Sigmoid colon (tissue), 7 donors: ENCODE results near the gene AIMP2. TPM values are rescaled to one million over a fixed set of nuclear protein-coding genes. Genes with fewer than 3 reads are reported as not detected.

Experiments
- DNase-seq: peaks from one replicate; pipeline ENCODE4 v3.0.0-alpha.2; 2019
- H3K27ac ChIP-seq, 4 donors: fragments of 200-600 bp; sonication (generic); one replicate each; pipeline ENCODE4 v1.5.1; 2016 to 2019; ENCODE audit warnings: mild to moderate bottlenecking in 1 of 4
- H3K27me3 ChIP-seq, 3 donors: fragments of 200-600 bp; sonication (generic); one replicate each; pipeline ENCODE4 v1.5.1; 2019; ENCODE audit warnings: mild to moderate bottlenecking in 1 of 3
- H3K36me3 ChIP-seq, 4 donors: fragments of 200-600 bp; sonication (generic); one replicate each; pipeline ENCODE4 v1.5.1; 2016 to 2019
- H3K4me1 ChIP-seq, 4 donors: fragments of 200-600 bp; sonication (generic); one replicate each; pipeline ENCODE4 v1.5.1; 2017 to 2019
- H3K4me3 ChIP-seq, 4 donors: fragments of 200-600 bp; sonication (generic); one replicate each; pipeline ENCODE4 v1.5.1; 2017 to 2019; ENCODE audit warnings: mild to moderate bottlenecking in 2 of 4, moderate library complexity in 1 of 4
- H3K9me3 ChIP-seq, 4 donors: fragments of 200-600 bp in 3 of 4; sonication (generic) in 3 of 4; one replicate each; pipeline versions ENCODE4 v1.5.1 to v1.6.1; 2013 to 2019
- CTCF ChIP-seq, 4 experiments: fragments of 450-650 bp in 3 of 4; fragments of 200-600 bp in 1 of 4; IDR thresholded peaks; one replicate each; pipeline ENCODE4 v1.5.1; 2016 to 2019; ENCODE audit warnings: antibody characterized with exemption in 4 of 4, mild to moderate bottlenecking in 3 of 4, moderate library complexity in 2 of 4
- EP300 ChIP-seq, 4 donors: sonication (generic); formaldehyde crosslinking; IDR thresholded peaks; one replicate each; pipeline ENCODE4 v1.6.1; 2017; ENCODE audit warnings: antibody characterized with exemption in 4 of 4
- POLR2A ChIP-seq, 2 donors: fragments of 450-650 bp; IDR thresholded peaks; one replicate each; pipeline ENCODE4 v1.6.1; 2016; ENCODE audit warnings: antibody characterized with exemption in 2 of 2, mild to moderate bottlenecking in 2 of 2, moderate library complexity in 2 of 2
- POLR2AphosphoS5 ChIP-seq, 4 donors: sonication (generic); formaldehyde crosslinking; IDR thresholded peaks; one replicate each; pipeline ENCODE4 v1.6.1; 2017; ENCODE audit warnings: antibody characterized with exemption in 4 of 4
- WGBS, 2 donors: extraction: QIAGEN DNeasy Blood & Tissue Kit; methylation state at CpG; one replicate each; pipeline ENCODE4 v1.1.7; 2013; 5-methylcytosine and 5-hydroxymethylcytosine counted together
- intact Hi-C: fragments of 100-400 bp; cut with DNase I; formaldehyde crosslinking; loops from one replicate; pipeline ENCODE4 v1.15.1; 2023
- polyA plus RNA-seq, 3 donors: library from polyadenylated mRNA; stranded (reverse); fragments of 200-250 nt; gene quantifications; one replicate each; pipeline ENCODE4 v1.2.3, GENCODE V29; 2013
- total RNA-seq, 4 donors: library from RNA; depleted of rRNA; stranded (reverse); fragments of >200 nt; gene quantifications; one replicate each; pipeline ENCODE4 v1.1.0, GENCODE V29; 2016
- donor health status: healthy with polysubstance abuse.
- donor health status: Bipolar disorder and iron deficiency.
- donor health status: healthy.

AIMP2 gene
- total and polyA plus RNA-seq, 7 donors = 21.0 to 59.9 (median 28.8) TPM

GRCh38 chr7:6023974-6024435 lies 14.9 kb downstream of the AIMP2 start:
- Histone ChIP-seq H3K27me3 (no peaks in the 10 kb centered on the region), H3K4me1 (no peaks in the 10 kb centered on the region), H3K4me3 (no peak overlapping the region), H3K27ac (no peak overlapping the region), H3K36me3 (peaks cover 15 to 100% (median 55%) of the 10 kb centered on the region in 4 donors), H3K9me3 (no peaks in the 10 kb centered on the region)
- DNase-seq = no peak
- 34 to 78% methylated on average over 7 of the region's 7 CpGs for WGBS, 2 donors
- intact Hi-C loops = no loop called here
- no peak for TF ChIP-seq CTCF (IDR thresholded peaks at IDR 0.05)
- no peak for TF ChIP-seq POLR2AphosphoS5 (IDR thresholded peaks at IDR 0.05)
- no peak for TF ChIP-seq EP300 (IDR thresholded peaks at IDR 0.05)
- TF ChIP-seq POLR2A (IDR thresholded peaks at IDR 0.05) = no peak

GRCh38 chr7:6026011-6026819 lies 17.1 kb downstream of the AIMP2 start:
- H3K36me3 ChIP-seq = peaks cover 11 to 100% (median 47%) of the 10 kb centered on the region in 4 donors
- intact Hi-C loops = no loop called here
- no peaks in the 10 kb centered on the region for H3K27me3 ChIP-seq
- no peak for TF ChIP-seq POLR2AphosphoS5 (IDR thresholded peaks at IDR 0.05)
- TF ChIP-seq POLR2A (IDR thresholded peaks at IDR 0.05) = peak in 1 of 2 donors; percentile 9
- no peak for TF ChIP-seq CTCF (IDR thresholded peaks at IDR 0.05)
- no peaks in the 10 kb centered on the region for H3K9me3 ChIP-seq
- peak overlapping the region in 2 of 4 donors; percentile 25 to 33 for H3K4me3 ChIP-seq
- H3K27ac ChIP-seq = peak overlapping the region; percentile 50 to 65 (median 55)
- peak; percentile 74 for DNase-seq
- 39 to 61% methylated on average over 22 of the region's 22 CpGs for WGBS, 2 donors
- no peaks in the 10 kb centered on the region for H3K4me1 ChIP-seq

- Histone ChIP-seq H3K36me3 (peaks cover 11 to 100% (median 45%) of the 10 kb centered on the region in 4 donors), H3K27ac (peak overlapping the region; percentile 50 to 65 (median 55)), H3K4me3 (peak overlapping the region in 1 of 4 donors; percentile 33), H3K4me1 (no peaks in the 10 kb centered on the region), H3K27me3 (no peaks in the 10 kb centered on the region), H3K9me3 (no peaks in the 10 kb centered on the region)
- no peak for TF ChIP-seq EP300 (IDR thresholded peaks at IDR 0.05)
- TF ChIP-seq CTCF (IDR thresholded peaks at IDR 0.05) = no peak
- TF ChIP-seq POLR2AphosphoS5 (IDR thresholded peaks at IDR 0.05) = no peak
- TF ChIP-seq POLR2A (IDR thresholded peaks at IDR 0.05) = no peak
- 38 to 63% methylated on average over 12 of the region's 12 CpGs for WGBS, 2 donors
- no peak for DNase-seq
- intact Hi-C loops = no loop called here
These were observed 17.8 kb downstream of the AIMP2 start for GRCh38 chr7:6026820-6027311.

- no peak for TF ChIP-seq POLR2AphosphoS5 (IDR thresholded peaks at IDR 0.05)
- Histone ChIP-seq H3K4me3 (no peak overlapping the region), H3K9me3 (no peaks in the 10 kb centered on the region), H3K27ac (no peak overlapping the region), H3K4me1 (no peaks in the 10 kb centered on the region), H3K36me3 (peaks cover 11 to 99% (median 38%) of the 10 kb centered on the region in 4 donors), H3K27me3 (no peaks in the 10 kb centered on the region)
- no peak for DNase-seq
- intact Hi-C loops = no loop called here
- WGBS, 2 donors = 94 to 98% methylated on average over 1 of the region's 1 CpG
These were observed 18.8 kb downstream of the AIMP2 start for GRCh38 chr7:6027806-6028365.

- no peak for DNase-seq
- Histone ChIP-seq H3K36me3 (peaks cover 11 to 99% (median 32%) of the 10 kb centered on the region in 4 donors), H3K4me1 (no peaks in the 10 kb centered on the region), H3K27me3 (no peaks in the 10 kb centered on the region), H3K4me3 (no peak overlapping the region), H3K27ac (no peak overlapping the region), H3K9me3 (no peaks in the 10 kb centered on the region)
- intact Hi-C loops = no loop called here
- no peak for TF ChIP-seq EP300 (IDR thresholded peaks at IDR 0.05)
- TF ChIP-seq POLR2A (IDR thresholded peaks at IDR 0.05) = no peak
- TF ChIP-seq CTCF (IDR thresholded peaks at IDR 0.05) = no peak
- WGBS, 2 donors = 20 to 73% methylated on average over 5 of the region's 5 CpGs
These were observed 19.5 kb downstream of the AIMP2 start for GRCh38 chr7:6028563-6028962.
